WTC11 (cell line): Measurements from ENCODE around the gene IYD. TPM values are rescaled to one million over a fixed set of nuclear protein-coding genes. Genes with fewer than 3 reads are reported as not detected.

Experiments used
- ATAC-seq: fragments of 200-7000 bp; cut with Tn5 transposase; 2 replicates; pipeline ENCODE4 v1.10.0; 2021; ENCODE audit warnings: mild to moderate bottlenecking, moderate library complexity
- CTCF ChIA-PET: fragments of 300-600 bp; sonication (Branson Sonifier 250); formaldehyde crosslinking; loops from one replicate; lab custom pipeline; 2021; ENCODE audit warnings: antibody characterized with exemption; lab: Charles Lee
- POLR2A ChIA-PET: fragments of 350-600 bp; sonication (Branson Sonifier 250); formaldehyde crosslinking; loops from one replicate; lab custom pipeline; 2021; ENCODE audit warnings: antibody characterized with exemption; lab: Charles Lee
- DNase-seq: peaks from one replicate; pipeline ENCODE4 v3.0.0; 2021; ENCODE audit warnings: low spot score
- H3K27ac Mint-ChIP-seq: 2 replicates; pipeline ENCODE4 v1.8.0; 2021; ENCODE audit warnings: mixed read lengths
- H3K27me3 Mint-ChIP-seq: 2 replicates; pipeline ENCODE4 v1.8.0; 2021; ENCODE audit warnings: low read depth, mild to moderate bottlenecking, moderate library complexity, mixed read lengths
- H3K36me3 Mint-ChIP-seq: 2 replicates; pipeline ENCODE4 v1.8.0; 2021; ENCODE audit warnings: mixed read lengths
- H3K4me1 Mint-ChIP-seq: 2 replicates; pipeline ENCODE4 v1.8.0; 2022; ENCODE audit warnings: mixed read lengths
- H3K4me3 Mint-ChIP-seq: 2 replicates; pipeline ENCODE4 v1.8.0; 2021; ENCODE audit warnings: mild to moderate bottlenecking, moderate library complexity, mixed read lengths
- H3K9me3 Mint-ChIP-seq: 2 replicates; pipeline ENCODE4 v1.8.0; 2021; ENCODE audit warnings: mixed read lengths
- AFF4 ChIP-seq: sonication (generic); formaldehyde crosslinking; IDR thresholded peaks from 2 replicates; pipeline ENCODE4 v1.8.1; 2023; ENCODE audit warnings: mild to moderate bottlenecking, missing genetic modification reagents, borderline replicate concordance
- ARID4B ChIP-seq: sonication (generic); formaldehyde crosslinking; IDR thresholded peaks from 2 replicates; pipeline ENCODE4 v1.8.0; 2023; ENCODE audit warnings: missing genetic modification reagents, mild to moderate bottlenecking, borderline replicate concordance
- E2F5 ChIP-seq: sonication (generic); formaldehyde crosslinking; IDR thresholded peaks from 2 replicates; pipeline ENCODE4 v1.8.1; 2022; ENCODE audit warnings: mild to moderate bottlenecking, moderate library complexity, missing genetic modification reagents
- FOXP1 ChIP-seq: sonication (generic); formaldehyde crosslinking; IDR thresholded peaks from 2 replicates; pipeline ENCODE4 v1.8.0; 2022; ENCODE audit warnings: missing genetic modification reagents, mild to moderate bottlenecking, moderate library complexity, borderline replicate concordance
- FOXP4 ChIP-seq: sonication (generic); formaldehyde crosslinking; IDR thresholded peaks from 2 replicates; pipeline ENCODE4 v1.8.0; 2022; ENCODE audit warnings: mild to moderate bottlenecking, missing genetic modification reagents
- IRF1 ChIP-seq: sonication (generic); formaldehyde crosslinking; IDR thresholded peaks from 2 replicates; pipeline ENCODE4 v1.8.0; 2023; ENCODE audit warnings: missing genetic modification reagents
- JUN ChIP-seq: sonication (generic); formaldehyde crosslinking; IDR thresholded peaks from 2 replicates; pipeline ENCODE4 v1.8.0; 2023; ENCODE audit warnings: mild to moderate bottlenecking, missing genetic modification reagents
- MAX ChIP-seq: sonication (generic); formaldehyde crosslinking; IDR thresholded peaks from 2 replicates; pipeline ENCODE4 v1.8.0; 2022; ENCODE audit warnings: mild to moderate bottlenecking, missing genetic modification reagents
- MYBL2 ChIP-seq: sonication (generic); formaldehyde crosslinking; IDR thresholded peaks from 2 replicates; pipeline ENCODE4 v1.8.1; 2023; ENCODE audit warnings: mild to moderate bottlenecking, moderate library complexity, missing genetic modification reagents
- SMAD4 ChIP-seq: sonication (generic); formaldehyde crosslinking; IDR thresholded peaks from 2 replicates; pipeline ENCODE4 v1.8.0; 2022; ENCODE audit warnings: mild to moderate bottlenecking, missing genetic modification reagents
- SOX15 ChIP-seq: fragments of 250-450 bp; sonication (Bioruptor Pico); IDR thresholded peaks from 2 replicates; pipeline ENCODE4 v1.9.0; 2021; ENCODE audit warnings: mild to moderate bottlenecking
- ZBTB21 ChIP-seq: sonication (generic); formaldehyde crosslinking; IDR thresholded peaks from 2 replicates; pipeline ENCODE4 v1.8.1; 2023; ENCODE audit warnings: mild to moderate bottlenecking, missing genetic modification reagents, borderline replicate concordance
- ZMAT4 ChIP-seq: fragments of 250-450 bp; sonication (Bioruptor Pico); IDR thresholded peaks from 2 replicates; pipeline ENCODE4 v1.9.0; 2021; ENCODE audit warnings: mild to moderate bottlenecking
- ZNF263 ChIP-seq: sonication (generic); formaldehyde crosslinking; IDR thresholded peaks from 2 replicates; pipeline ENCODE4 v1.8.1; 2022; ENCODE audit warnings: low read depth, mild to moderate bottlenecking, moderate library complexity, missing genetic modification reagents
- ZNF532 ChIP-seq: fragments of 250-450 bp; sonication (Bioruptor Pico); IDR thresholded peaks from 2 replicates; pipeline ENCODE4 v1.9.0; 2021; ENCODE audit warnings: mild to moderate bottlenecking, borderline replicate concordance
- ZNF671 ChIP-seq: fragments of 250-450 bp; sonication (Bioruptor Pico); IDR thresholded peaks from 2 replicates; pipeline ENCODE4 v1.8.0; 2021; ENCODE audit warnings: mild to moderate bottlenecking
- total RNA-seq: library from RNA; stranded (reverse); gene quantifications from 3 replicates; pipeline ENCODE4 v1.2.3, GENCODE V29; 2021

The IYD gene
- total RNA-seq, 1 experiment from 2014 or later = not detected

GRCh38 chr6:150450918-150451317 lies 82.1 kb downstream of the IYD start (continued):
- TF ChIP-seq ARID4B (CRISPR knock-in tag) (no peak), MYBL2 (CRISPR knock-in tag) (no peak), ZBTB21 (CRISPR knock-in tag) (no peak)

- ATAC-seq (no peak), DNase-seq (no peak)
- Mint-ChIP-seq H3K4me1 (peaks cover 17% of the 10 kb centered on the region), H3K27me3 (no peaks in the 10 kb centered on the region; the same call in 1 of the 2 replicates), H3K27ac (no peak overlapping the region), H3K9me3 (no peaks in the 10 kb centered on the region), H3K4me3 (no peak overlapping the region), H3K36me3 (no peaks in the 10 kb centered on the region)
- ChIA-PET POLR2A (no interaction called here), CTCF (interaction anchor here (1.1 to 1.2 kb wide), 2 partner anchors 149 to 234 kb away, joined by 3 read pairs; no protein-coding TSS in a partner anchor)
- TF ChIP-seq AFF4 (CRISPR knock-in tag) = no peak
- no peak for TF ChIP-seq FOXP1
- TF ChIP-seq JUN (CRISPR knock-in tag) = no peak
- TF ChIP-seq FOXP4 = no peak
- TF ChIP-seq ZNF532 (CRISPR knock-in tag) = no peak
- no peak for TF ChIP-seq ZNF263
- no peak for TF ChIP-seq SOX15 (CRISPR knock-in tag)
- no peak for TF ChIP-seq E2F5 (CRISPR knock-in tag)
- TF ChIP-seq IRF1 (CRISPR knock-in tag) = no peak
- no peak for TF ChIP-seq ZBTB21 (CRISPR knock-in tag)
- no peak for TF ChIP-seq ZMAT4 (CRISPR knock-in tag)
- TF ChIP-seq MAX (CRISPR knock-in tag) = no peak
- TF ChIP-seq SMAD4 (CRISPR knock-in tag) = no peak
- no peak for TF ChIP-seq ZNF671
- no peak for TF ChIP-seq MYBL2 (CRISPR knock-in tag)
Observed at GRCh38 chr6:150451807-150452427, 83.1 kb downstream of the IYD start.
